Hippocampal formation (tissue), 2 donors: ENCODE results near the gene OSBPL2.
A peak's percentile ranks its signal among the peaks of the same experiment; 100 is the strongest.

ENCODE experiments used
- DNase-seq, 2 donors: peaks; one replicate each; lab custom pipeline; 2025; lab: John Stamatoyannopoulos, UW

Gene OSBPL2

GRCh38 chr20:62326959-62327725, 88.8 kb downstream of the OSBPL2 start:
- DNase-seq = no peak

GRCh38 chr20:62327726-62328495, 89.6 kb downstream of the OSBPL2 start:
- no peak for DNase-seq

GRCh38 chr20:62328684-62329388, 90.5 kb downstream of the OSBPL2 start:
- no peak for DNase-seq

- DNase-seq = no peak
Observed at GRCh38 chr20:62329389-62330377, 91.4 kb downstream of the OSBPL2 start.

- DNase-seq = no peak
Observed at GRCh38 chr20:62330576-62331317, 92.4 kb downstream of the OSBPL2 start.

- no peak for DNase-seq
Observed at GRCh38 chr20:62331347-62331746, 93.0 kb downstream of the OSBPL2 start.

GRCh38 chr20:62332421-62332820, 94.1 kb downstream of the OSBPL2 start:
- DNase-seq = no peak

GRCh38 chr20:62332989-62333819, 94.9 kb downstream of the OSBPL2 start:
- DNase-seq = no peak

GRCh38 chr20:62333820-62334595, 95.7 kb downstream of the OSBPL2 start:
- no peak for DNase-seq

GRCh38 chr20:62334881-62335280, 96.6 kb downstream of the OSBPL2 start:
- DNase-seq = no peak

GRCh38 chr20:62335532-62335931, 97.2 kb downstream of the OSBPL2 start:
- DNase-seq = no peak

GRCh38 chr20:62336329-62336728, 98.0 kb downstream of the OSBPL2 start:
- no peak for DNase-seq

GRCh38 chr20:62336775-62337557, 98.6 kb downstream of the OSBPL2 start:
- DNase-seq = no peak

GRCh38 chr20:62337558-62338293, 99.4 kb downstream of the OSBPL2 start:
- DNase-seq = no peak

GRCh38 chr20:62338294-62338620, 99.9 kb downstream of the OSBPL2 start:
- DNase-seq = no peak

- DNase-seq = peak in 1 of 2 donors; percentile 8
Observed at GRCh38 chr20:62339647-62340062, 101.3 kb downstream of the OSBPL2 start.

- no peak for DNase-seq
Observed at GRCh38 chr20:62342910-62343309, 104.6 kb downstream of the OSBPL2 start.

GRCh38 chr20:62344092-62344491, 105.8 kb downstream of the OSBPL2 start:
- DNase-seq = no peak
